ENCODE data around the gene CRACDL.

CRACDL gene

DNA sequence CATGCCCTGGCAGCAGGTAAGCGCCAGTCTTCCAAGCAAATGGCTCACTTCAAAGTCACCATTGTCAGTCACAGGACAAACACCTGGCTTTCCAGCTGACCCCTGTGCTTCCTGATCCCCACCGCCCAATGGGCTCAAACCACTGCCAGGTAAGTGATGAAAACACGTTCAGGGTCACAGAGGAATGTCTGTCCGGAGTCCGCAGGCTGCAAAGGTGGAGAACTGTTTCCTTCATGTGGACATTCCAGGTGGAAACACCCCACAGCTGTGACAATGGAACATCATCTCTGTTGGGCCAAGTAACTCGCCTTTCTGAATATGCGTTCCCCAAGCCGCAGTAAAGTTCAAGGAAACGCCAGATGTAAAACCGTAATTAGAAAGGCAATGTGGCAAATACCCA lies 86.0 kb downstream of the CRACDL start:
- no peak for DNase-seq (ENCODE audit: low spot score)

DNA sequence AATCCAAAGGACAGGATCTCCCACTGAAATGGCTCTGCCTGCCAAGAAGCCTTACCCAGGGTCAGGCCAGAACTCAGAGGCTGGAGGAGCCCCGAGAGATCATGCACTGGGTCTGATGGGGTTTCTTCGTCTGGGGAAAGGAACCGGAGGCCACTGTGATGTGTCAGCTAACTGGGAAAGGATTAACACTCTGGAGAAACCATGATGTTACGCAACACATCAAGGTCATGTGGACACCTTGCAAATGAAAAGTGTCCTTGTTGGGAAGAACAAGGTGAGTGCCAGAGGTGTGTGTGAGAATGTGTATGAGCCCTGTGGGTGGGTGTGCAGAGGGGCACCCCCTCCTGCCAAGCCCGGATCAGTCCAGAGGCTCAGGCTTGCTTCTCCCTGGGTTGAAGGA lies 86.9 kb downstream of the CRACDL start:
- no peak for DNase-seq (ENCODE audit: low spot score)

DNA sequence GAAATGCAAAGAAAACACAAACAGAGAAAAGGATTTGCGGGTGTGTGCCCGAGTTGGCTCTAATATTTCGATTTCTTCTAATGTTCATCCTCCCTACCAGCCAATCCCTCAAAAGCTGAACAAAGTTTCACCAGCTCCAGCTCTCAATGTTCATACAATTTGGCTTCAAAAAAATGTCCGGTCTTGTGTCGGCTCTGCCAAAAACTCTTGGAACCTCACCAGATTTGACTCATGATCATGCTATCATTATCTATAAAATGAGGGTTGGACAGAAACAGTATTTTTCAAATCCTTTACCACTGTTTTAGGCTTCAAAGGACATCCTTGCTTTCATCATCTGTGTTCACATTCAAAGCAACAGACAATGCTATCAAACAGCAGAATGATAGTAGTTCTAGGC lies 88.2 kb downstream of the CRACDL start:
- DNase-seq (ENCODE audit: low spot score): no peak

DNA sequence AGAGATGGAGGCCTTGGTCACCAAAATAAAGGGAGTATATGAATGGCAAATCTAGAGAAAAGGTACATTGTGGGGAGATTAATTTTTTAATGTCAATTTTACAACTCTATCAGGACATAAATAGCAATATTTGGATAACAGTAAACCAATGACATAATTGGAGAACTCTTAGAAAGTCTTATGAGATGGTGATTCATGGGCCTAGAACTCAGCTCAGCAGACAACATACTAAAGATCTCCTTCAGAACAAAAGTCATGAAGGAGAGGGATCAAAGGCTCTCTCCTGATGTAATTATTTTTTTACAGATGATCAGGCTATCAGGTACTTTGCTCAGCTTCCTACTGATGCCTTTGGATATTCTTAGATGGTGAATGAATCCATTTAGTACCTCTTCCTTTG lies 90.0 kb downstream of the CRACDL start:
- DNase-seq (ENCODE audit: low spot score): no peak

DNA sequence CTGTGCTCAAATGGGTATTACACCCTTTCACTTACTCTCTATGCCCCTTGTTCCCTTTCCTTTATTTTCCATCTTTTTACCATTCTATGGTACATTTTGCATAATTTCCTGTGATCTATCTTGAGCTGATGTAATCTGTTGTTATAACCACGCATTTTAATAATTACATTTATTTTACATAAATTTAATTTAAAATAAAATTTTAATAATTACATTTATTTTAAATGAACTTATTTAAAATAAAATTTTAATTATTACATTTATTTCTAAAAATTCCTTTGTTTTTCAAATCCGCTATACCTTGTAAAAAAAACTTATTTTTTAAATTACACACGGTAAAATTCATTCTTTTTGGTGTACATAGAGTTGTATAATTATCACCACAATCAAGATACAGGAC lies 93.9 kb downstream of the CRACDL start:
- DNase-seq (ENCODE audit: low spot score): no peak

DNA sequence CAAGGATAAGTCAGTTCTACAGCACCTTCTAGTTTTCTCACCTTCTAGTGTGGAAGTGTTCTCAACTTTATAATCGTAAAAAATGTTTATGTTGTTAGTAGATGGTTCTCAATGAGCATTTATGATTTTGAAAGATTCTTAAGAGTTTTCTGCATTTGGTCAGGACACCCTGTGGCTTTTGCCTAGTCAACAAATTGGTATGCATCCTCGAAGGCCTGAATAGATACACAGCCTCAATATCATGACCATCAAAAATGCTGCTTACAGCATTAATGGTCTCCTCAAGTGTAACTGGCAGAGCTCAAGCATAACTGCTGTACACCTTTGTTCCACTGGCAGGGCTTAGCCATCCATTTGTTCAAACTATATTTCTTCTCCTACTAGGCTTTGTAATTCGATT lies 96.7 kb downstream of the CRACDL start:
- DNase-seq (ENCODE audit: low spot score): no peak

DNA sequence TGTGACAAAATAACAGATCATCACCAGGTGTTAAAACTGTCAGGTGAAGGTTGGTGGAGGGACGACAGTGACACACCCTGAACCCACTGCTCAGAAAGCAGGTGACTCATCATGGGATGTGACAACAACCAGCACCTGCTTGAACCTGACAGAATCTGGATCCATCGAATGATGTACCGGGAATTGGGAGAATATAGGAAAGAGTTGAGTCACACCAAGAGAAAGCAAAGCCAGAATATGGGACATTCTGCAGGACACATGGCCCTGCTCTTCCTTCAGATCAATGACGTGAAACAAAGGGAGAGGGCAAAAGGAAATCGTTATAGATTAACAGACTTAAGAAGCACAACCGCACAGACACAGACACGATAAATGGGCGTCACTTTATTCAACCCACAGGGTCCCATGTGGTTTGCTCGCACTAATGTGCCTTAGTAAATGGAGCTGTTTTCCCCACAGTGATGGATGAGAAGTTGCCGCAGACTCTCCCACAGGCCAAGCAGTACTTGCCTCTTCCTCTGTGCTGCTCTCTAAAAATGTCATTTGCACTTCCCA lies 100.1 kb downstream of the CRACDL start:
- DNase-seq (ENCODE audit: low spot score): peak; percentile 72

DNA sequence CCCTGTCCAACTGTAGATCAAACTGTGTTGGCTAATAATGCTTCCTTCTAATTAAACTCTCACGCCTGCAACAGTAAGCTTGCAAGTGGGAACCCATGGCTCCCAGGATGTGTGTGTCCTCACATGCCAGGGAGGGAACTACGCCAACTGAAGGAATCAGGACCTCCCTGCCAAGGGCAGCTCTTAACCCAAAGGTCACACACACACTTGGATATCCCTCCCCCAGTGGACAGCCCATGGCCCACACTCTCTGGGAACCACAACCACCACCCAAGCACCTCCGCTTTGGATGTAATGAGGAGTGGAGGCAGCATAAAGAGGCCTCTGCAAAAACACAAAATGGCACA lies 102.1 kb downstream of the CRACDL start:
- DNase-seq (ENCODE audit: low spot score): no peak

DNA sequence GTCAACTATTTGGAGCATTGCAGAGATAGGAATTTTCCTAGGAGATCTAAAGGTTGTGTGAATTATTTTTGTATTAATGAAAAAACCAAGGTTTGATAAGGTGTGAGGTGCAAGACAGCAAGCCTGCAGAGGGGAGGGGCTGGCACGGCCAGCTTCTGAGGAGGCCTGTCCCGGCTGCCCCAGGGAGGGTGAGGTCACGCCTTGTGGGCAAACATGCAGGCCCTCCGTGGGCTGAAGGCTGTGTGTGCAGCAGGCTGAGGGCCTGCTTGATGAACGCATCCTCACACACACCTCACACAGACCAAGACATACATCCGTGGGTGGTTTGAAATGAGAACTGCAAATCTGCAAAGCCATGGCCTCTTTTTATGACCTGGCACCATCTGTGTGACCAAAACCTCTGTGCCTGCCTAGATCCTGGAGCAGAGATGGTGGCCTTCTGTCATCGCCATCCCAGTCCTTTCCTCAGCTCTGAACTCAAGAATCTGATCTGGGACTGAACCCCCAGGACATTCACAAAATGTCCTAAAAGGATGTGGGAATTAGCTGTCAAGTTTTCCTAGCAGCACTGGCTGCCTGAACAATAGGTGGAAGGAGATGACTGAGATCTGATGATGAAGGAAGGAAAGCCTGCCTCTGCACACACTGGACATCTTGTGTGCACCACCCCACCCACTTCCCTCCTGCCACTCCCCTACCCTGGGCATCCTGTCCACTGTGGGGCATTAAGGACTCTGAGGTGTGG lies 102.7 kb downstream of the CRACDL start:
- no peak for DNase-seq (ENCODE audit: low spot score)

DNA sequence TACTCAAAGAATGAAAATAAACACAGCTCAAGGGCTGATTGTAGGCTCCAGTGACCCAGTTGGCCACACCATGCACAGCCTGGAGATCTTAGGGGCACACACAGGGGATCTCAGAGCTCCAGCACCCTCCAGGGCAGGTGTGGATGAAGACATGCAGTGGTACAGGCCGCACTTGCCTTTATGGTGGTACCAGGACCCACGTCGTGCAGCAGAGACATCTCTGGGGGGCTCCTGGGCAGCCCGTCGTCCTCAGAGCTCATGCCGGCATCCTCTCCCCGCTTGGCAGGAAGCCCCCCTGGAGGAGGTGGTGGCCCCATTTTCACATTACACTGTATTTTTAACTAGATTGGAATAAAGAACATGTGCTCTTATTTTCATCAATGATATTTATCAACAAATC lies 103.9 kb downstream of the CRACDL start:
- no peak for DNase-seq (ENCODE audit: low spot score)

DNA sequence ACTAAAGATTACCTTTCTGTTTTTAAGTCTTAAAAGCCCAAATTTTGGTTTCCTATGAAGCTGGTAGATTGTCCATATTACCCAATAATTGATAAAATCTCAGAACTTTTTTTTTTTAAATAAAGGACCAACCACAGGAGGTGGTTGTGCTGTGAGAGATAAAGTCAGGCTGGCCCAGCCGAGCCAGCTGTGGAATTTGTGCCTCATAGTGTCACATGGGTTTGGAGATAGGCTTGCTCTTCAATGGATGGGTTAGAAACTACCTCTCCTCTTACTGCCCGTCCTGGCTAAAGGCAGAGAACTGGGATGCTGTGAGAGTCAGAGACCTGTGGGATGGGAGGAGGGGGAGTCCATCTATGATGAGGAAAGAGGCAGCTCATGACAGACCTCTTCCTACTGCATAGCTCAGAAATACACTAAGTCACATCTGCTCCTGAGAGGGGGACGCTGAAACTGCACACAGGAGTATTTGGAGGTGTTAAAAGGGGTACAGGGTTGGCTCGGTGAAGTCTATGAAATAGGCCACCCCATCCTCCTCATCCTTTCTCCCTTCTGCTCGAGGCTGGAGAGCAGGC lies 105.4 kb downstream of the CRACDL start:
- no peak for DNase-seq (ENCODE audit: low spot score)

DNA sequence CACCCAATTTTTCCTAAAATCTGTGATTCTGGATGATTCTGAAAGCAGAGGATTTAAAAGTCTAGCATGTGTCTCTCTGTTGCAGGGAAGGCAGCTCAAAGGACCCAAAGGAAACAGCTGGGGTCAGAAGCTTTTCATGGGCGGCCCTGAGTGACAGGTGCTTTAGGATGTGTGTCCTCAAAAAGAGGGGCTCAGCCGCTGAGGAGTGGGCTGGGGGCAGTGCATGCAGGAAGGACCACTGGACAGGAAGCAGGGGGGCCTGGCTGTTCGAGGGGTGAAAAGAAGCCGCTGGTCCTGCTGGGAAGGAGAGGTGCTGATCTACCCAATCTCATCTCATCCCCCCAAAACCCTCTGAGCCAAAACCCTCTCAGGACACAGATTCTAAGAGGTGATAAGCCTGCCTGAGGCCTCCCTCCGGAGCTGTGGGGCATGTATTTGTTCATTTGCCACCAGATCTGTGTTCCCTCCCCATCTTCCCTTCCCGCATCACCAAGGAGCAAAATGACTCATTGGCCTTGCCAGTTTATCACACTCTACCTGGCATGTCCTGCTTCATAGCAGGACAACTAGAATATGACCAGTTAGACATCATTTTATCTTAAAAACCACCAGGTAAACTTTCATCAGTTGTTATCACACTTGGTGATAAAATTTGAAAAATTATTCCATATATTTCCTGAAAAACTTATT lies 106.3 kb downstream of the CRACDL start:
- no peak for DNase-seq (ENCODE audit: low spot score)

DNA sequence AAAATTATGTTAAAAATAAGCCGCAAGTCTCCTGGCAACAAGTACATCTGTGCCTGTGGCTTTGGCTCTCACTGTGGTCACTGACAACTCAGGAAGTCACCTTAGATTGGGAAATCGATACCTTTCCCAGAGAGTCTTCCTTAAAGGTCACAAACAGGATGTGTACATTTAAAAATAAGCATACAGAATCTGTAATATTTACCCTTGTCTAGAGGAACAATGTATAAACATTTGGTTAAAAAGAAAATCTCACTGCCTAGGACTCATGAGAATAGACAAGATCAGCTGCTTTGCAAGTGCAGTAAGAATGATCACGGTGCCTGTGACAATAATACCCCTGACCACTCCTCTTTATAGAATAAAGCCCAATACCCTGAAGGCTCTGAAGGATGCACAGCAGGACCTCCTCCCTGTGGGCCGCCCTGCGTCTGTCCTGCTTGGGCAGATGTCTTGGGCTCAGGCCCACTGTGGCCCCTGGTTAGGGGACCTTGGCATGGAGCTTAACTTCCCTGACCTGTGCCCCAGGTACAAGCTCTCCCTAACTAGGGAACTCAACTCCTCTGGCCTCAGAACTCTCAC lies 107.1 kb downstream of the CRACDL start:
- peak; percentile 49 for DNase-seq (ENCODE audit: low spot score)

DNA sequence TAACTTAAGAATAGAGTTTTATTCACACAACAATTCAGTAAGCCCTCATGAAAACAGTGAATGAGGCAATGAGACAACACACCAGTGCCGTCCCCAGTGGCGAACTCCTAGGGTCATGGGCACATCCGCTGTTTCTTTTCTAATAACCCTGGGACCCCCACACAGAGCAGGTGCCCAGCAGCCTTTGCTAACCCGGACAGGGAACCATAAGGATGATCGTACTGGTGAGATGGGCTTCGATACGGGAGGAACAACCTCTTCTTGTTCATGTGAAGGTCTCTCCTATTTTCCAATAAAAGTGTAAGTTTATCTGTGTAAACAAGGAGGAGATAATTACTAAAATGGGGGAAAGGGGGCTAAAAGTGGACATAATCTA lies 107.7 kb downstream of the CRACDL start:
- DNase-seq (ENCODE audit: low spot score): no peak

DNA sequence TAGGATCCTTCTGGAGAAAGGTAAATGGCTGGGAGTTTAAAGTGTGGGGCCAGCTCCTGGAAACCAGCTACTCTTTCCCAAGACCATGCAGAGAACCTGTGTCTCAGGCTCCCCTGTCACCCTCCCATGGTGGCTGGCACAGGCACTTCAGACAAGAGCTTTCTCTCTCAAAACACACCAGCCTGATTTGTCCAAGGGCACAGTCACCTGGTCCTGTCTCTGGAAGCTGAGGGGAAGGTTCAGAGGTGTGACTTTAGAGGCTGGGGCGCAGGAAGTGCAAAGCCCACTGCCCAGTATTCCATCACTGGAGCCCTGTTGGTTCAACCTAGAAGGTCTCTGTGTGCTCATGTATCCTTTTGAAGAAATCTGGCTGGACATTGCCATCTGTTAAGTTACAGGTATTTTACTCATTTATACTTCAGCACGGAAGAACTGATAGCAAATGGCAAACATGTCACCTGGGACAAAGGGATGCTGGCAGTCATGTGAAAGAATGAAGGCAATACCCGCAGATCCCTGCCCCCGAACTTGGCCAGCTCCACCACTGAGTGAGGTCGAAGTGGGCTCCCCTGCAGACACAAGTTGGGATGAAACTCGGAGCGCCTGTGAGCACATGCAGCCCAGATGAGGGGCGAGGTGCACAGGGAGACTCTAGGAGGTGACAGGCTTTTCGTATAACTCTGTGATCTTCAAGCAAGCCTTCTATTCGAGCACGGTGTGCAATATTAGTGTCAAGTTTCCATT lies 108.2 kb downstream of the CRACDL start:
- DNase-seq (ENCODE audit: low spot score): no peak

DNA sequence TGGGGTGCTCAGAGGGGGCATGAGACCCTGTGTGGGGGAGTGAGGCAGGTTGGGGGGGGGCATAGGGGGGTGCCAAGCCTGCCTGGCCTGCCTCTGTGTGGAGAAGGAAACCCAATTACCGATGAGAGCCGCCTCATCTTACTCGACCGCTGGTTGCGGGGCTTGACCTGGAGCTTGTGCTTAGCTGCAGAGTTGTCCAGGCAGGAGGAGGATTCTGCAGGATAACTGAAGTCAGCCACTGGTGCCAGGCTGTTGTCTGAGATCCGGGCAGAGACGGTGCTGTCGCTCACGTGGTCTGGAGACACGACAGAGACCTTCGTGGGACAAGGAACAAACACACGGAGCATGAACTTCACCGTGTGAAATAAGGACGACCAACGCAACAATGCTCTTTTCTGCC lies 109.2 kb downstream of the CRACDL start:
- no peak for DNase-seq (ENCODE audit: low spot score)

DNA sequence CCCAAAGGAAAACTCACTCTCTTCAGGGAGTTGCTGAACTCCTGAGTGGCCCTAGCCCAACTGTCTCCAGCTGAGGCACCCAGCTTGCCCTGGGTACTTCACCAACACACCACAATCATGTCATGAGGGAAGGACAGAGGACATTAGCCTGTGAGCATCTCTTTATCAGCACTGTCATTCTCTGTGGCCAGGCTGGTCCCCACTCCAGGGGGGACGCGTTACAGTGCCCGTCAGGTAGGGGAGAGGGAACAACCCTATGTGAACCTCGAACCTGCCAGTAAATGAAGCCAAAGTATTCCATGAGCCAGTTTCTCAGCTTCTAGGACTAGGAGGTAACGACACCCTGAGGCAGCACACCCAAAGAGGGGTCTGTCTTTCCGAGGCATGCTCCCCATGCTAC lies 110.2 kb downstream of the CRACDL start:
- no peak for DNase-seq (ENCODE audit: low spot score)

DNA sequence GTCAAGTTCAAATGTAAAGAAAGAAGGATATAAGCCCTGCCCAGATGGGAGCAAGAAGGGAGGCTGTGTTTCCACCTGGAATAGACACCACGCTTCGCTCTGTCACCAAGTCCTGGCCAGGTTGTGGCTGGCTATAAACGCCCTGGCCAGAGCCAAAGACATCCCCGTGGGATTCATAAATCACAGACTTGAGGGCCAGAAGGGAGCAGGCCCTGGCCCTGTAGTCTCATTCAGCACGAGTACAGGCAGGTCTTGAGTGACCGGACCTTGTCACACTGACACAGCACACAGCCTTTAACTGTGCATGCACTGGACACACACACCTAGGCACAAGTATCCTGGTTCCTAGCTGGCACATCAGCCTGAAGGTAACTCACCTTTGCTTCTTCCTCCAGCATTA lies 110.6 kb downstream of the CRACDL start:
- no peak for DNase-seq (ENCODE audit: low spot score)

DNA sequence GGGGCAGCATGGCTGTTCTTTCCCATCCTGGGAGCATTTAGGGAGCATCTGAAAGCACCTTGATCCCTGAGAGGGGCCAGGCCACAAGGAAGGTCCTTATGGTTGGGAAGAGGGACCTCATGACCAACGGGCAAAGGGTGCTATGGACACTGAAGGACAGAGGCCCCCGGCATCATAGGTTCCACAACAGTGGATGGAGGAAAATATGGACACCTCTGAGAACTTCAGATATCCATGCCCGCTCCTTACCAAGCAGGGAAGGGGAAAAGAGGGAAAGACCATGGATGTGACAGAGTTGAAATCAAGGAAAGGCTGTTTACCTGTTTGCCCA lies 111.0 kb downstream of the CRACDL start:
- no peak for DNase-seq (ENCODE audit: low spot score)

DNA sequence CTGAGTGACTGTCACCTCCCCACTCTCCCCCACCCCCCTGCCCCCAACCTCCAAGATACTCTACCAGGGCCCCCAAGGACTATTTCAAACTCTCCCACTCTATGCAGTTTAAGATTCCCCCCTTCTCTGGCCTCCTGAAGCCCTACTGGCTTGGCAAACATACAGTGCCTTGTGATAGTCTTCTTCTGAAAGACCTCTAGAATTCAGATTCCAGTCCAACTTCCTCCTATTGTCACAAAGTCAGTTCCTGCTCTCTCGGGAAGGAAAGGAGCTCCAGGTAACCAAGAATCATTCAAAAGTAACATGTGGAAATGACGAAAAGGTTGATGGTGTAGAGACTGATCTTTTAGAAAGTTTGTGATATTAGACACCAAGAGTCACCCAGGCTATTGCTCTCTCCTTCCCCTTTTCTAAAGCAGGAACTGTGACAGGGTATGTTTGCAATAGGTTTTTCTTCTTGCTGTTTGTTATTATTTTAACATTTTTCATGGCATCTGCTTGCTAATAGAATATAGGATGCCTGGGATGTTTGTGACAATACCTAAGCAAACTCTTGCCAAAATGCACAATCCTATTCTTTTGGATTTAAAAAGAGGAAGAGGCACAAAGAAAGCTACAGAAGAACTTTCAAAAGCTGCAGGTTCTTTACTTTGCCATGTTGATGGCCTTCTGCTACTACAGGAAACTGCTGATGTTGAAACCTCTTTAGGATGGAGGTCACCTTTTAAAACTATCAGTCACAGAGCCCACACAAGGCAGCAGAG lies 111.6 kb downstream of the CRACDL start:
- no peak for DNase-seq (ENCODE audit: low spot score)
